Hepatocyte (in vitro differentiated cells): ENCODE measurements around the gene ACAD8.

Experiments used
- EZH2 ChIP-seq: fragments of 200-600 bp; sonication (generic); IDR thresholded peaks from 2 replicates; pipeline ENCODE4 v1.6.1; 2016; ENCODE audit warnings: antibody characterized with exemption, mild to moderate bottlenecking, borderline replicate concordance
- EZH2phosphoT487 ChIP-seq: fragments of 200-600 bp; sonication (generic); IDR thresholded peaks from one replicate; pipeline ENCODE4 v1.6.1; 2018; ENCODE audit warnings: antibody characterized with exemption, mild to moderate bottlenecking, low read depth, moderate library complexity; ENCODE audit not compliant: unreplicated experiment, severe bottlenecking
- TF ChIP-seq, protein P1 (sequence below): fragments of 200-600 bp; sonication (generic); IDR thresholded peaks from 2 replicates; pipeline ENCODE4 v1.5.1; 2016; ENCODE audit warnings: antibody characterized with exemption, mild to moderate bottlenecking; ENCODE audit not compliant: poor library complexity

DNA sequence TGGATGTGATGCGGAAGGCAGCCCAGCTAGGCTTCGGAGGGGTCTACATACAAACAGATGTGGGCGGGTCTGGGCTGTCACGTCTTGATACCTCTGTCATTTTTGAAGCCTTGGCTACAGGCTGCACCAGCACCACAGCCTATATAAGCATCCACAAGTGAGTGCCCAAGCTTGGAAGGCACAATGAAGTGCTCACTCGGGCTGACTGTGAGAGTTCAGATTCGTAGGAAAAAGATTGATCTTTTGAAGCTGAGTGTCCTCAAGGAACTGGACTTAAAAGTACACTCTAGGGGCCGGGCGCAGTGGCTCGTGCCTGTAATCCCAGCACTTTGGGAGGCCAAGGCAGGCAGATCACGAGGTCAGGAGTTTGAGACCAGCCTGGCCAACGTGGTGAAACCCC lies 3.7 kb downstream of the ACAD8 start:
- TF ChIP-seq, protein P1, sequence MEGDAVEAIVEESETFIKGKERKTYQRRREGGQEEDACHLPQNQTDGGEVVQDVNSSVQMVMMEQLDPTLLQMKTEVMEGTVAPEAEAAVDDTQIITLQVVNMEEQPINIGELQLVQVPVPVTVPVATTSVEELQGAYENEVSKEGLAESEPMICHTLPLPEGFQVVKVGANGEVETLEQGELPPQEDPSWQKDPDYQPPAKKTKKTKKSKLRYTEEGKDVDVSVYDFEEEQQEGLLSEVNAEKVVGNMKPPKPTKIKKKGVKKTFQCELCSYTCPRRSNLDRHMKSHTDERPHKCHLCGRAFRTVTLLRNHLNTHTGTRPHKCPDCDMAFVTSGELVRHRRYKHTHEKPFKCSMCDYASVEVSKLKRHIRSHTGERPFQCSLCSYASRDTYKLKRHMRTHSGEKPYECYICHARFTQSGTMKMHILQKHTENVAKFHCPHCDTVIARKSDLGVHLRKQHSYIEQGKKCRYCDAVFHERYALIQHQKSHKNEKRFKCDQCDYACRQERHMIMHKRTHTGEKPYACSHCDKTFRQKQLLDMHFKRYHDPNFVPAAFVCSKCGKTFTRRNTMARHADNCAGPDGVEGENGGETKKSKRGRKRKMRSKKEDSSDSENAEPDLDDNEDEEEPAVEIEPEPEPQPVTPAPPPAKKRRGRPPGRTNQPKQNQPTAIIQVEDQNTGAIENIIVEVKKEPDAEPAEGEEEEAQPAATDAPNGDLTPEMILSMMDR: no peak
- TF ChIP-seq EZH2 (no peak), EZH2phosphoT487 (no peak)
